Myocyte (in vitro differentiated cells): ENCODE results near the gene STX4. TPM values are rescaled to one million over a fixed set of nuclear protein-coding genes. Genes with fewer than 3 reads are reported as not detected.

ENCODE experiments used
- DNase-seq: peaks from one replicate; pipeline ENCODE4 v3.0.0-alpha.2; 2012; ENCODE audit warnings: low read depth
- polyA plus RNA-seq: library from polyadenylated mRNA; unstranded; fragments of >200 nt; gene quantifications from one replicate; pipeline ENCODE4 v1.2.1, GENCODE V29; 2012; ENCODE audit warnings: missing spikeins
- total RNA-seq: library from RNA; depleted of rRNA; stranded (reverse); fragments of >200 nt; gene quantifications from 2 replicates; pipeline ENCODE4 v1.2.3, GENCODE V29; 2014

STX4 gene
- 47.3 and 51.0 TPM in 2 replicates for total RNA-seq
- polyA plus RNA-seq = 102 TPM

DNA sequence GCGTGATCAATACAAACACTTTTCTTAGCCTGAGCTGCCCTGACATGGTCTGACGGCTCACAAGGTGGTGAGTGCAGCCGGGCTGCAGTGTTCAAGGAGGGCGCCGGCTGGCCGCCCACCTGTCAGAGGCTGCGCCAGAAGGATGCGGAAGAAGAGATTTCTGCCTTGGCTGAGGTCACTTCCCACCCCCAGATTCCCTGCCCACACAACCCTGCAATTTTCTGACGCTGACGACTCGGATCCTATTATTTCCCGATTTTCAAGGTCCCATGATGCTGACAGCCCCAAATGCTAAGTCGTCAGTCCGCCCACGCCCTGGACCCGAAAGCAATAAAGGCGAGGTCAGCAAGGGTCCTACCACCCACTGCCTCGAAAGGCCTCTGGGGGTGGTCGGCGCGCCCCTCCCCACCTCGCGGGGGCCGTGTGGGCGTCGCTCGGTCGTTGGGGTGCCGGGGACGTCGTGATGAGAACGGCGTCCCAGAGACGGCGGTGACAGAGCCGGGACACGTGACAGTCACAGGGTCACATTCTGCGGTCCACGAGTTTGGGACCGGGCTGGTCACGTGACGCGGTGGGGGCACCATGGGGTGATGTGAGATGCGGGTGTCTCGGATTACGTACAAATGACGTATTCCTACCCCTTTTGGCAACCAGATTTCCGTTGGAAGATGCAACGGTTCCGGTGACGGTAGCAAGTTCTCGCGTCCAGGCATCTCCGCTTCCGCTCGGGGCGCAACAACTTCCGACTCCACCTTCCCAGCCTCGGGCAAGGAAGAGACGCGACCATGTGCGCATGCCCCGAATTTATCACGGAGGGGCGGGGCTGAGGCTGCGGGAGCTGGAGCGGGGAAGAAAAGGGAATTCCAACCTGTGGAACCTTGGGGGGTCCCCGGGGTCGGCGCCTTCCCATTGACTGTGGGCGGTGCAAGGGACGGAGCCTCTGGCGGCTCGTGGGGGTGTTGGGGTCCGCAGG, at the start of gene STX4:
Gene STX4, plus strand, starts transcription at position 823 of the 973 bp plus-strand sequence. CDS start 248 bp downstream, outside the sequence.
- DNase-seq = peak; percentile 99

GRCh38 chr16:30983898-30984610, 49.3 kb upstream of the STX4 start:
- no peak for DNase-seq

- peak; percentile 87 for DNase-seq
These were observed 48.5 kb upstream of the STX4 start, which contains the start of gene HSD3B7 for GRCh38 chr16:30984669-30985400. TSS of gene HSD3B7 (plus strand) at chr16:30985207. CDS start at chr16:30985659, 452 bp downstream.

- peak; percentile 96 for DNase-seq
These were observed 47.8 kb upstream of the STX4 start for GRCh38 chr16:30985401-30986128.

DNA sequence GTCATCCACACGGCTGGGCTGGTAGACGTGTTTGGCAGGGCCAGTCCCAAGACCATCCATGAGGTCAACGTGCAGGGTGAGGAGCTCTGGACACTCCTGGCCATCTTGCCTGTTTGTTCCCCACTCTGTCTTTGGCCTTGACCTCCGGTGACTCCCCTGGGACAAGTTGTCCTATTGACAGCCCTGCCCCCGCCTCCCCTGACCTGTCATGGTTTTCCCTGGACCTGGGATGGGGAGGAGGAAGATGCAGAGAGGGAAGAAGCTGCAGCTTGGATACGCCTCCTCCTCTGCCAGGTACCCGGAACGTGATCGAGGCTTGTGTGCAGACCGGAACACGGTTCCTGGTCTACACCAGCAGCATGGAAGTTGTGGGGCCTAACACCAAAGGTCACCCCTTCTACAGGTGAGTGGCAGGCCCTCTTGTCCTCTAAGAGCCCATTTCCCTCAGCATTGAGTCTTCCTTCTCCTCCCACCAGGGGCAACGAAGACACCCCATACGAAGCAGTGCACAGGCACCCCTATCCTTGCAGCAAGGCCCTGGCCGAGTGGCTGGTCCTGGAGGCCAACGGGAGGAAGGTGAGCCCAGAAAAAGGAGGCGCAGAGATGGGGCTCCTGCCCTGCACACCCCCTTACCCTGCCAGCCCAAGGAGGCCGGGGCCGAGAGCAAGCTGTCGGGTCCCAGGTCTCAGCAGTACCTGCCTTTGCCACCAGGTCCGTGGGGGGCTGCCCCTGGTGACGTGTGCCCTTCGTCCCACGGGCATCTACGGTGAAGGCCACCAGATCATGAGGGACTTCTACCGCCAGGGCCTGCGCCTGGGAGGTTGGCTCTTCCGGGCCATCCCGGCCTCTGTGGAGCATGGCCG, 47.0 kb upstream of the STX4 start:
- DNase-seq = no peak

- no peak for DNase-seq
These were observed 45.7 kb upstream of the STX4 start for GRCh38 chr16:30987581-30988190.

- no peak for DNase-seq
These were observed 43.8 kb upstream of the STX4 start for GRCh38 chr16:30989469-30990047.

- no peak for DNase-seq
These were observed 43.3 kb upstream of the STX4 start for GRCh38 chr16:30990105-30990504.

DNA sequence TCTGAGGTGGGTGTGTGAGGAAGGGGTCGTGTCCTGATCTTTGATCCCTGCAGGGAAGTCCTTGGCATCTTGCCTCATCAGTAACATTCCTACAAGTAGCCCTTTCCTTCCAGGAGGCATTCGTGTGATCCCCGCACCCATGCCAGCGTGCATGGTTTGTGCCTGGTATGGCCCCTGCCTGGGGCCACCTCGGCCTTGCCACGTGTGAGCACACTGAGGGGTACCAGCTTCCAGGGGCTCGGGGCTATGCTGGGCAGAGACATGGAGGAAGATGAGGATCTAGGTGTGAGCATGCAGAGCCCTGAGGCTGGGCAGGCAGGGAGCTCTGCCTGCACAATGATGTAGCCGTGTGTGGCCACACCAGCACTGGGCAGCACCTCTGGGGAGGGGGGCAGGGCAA, 42.3 kb upstream of the STX4 start:
- DNase-seq = no peak

DNA sequence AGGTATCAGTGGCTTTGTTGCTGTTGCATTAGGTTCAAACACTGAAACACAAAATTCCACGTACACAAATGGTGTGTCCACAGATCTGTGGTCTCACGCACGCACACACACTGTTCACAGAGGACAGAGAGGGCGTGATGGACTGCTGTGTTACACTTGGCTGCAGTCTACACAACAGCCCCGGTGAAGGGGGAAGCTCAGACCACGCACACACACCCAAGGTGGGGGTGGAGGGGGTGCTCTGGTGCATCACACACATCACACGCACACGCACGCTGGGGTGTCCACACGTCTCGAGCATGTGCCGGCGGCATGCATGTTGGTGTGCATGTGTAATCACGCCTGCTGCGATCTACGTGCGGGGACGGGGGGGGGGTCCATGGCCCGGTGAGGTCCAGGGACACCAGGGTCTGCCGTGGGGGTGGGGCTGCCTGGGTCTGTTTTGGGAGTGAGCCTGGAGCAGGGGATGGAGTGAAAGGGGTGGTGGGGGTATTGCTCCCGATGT, 41.0 kb upstream of the STX4 start:
- no peak for DNase-seq

GRCh38 chr16:30992931-30993816, 40.2 kb upstream of the STX4 start:
- no peak for DNase-seq

- DNase-seq = no peak
These were observed 37.4 kb upstream of the STX4 start for GRCh38 chr16:30995927-30996323.

- no peak for DNase-seq
These were observed 36.9 kb upstream of the STX4 start for GRCh38 chr16:30996324-30996984.

DNA sequence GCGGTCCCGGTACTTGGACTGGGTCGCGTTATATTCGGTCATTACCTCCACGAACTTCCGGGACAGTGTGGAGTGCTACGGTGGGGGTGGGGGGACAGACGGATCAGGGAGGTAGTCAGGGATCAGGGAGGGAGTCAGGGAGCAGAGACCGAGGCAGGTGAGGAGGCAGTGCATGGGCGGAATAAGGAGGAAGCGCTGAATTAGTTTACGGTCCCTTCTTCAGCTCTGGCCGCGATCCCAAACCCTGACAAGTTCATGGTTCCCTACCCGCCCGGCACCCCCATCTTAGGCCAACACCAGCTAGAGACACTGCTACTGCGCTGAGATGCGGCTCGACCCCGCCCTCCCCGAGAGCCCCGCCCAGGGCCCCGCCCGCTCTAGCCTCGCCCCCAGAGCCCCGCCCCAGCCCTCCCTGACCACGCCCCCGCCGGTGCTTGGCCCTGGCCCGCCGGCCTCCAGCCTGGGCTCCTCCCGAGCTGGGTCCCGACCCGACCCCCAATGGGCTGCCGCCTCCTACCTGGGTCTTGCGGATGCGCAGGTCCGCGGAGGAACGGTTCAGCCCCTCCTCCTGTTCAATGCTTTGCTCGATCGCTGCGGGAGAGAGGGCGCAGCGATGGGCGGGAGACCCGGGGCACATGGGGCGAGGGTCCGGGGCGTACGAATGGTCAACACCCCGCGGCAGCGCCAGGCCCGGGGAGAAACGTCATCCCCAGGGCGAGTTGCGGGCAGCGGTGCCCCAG, 36.2 kb upstream of the STX4 start:
- peak; percentile 81 for DNase-seq

- peak; percentile 94 for DNase-seq
These were observed 35.3 kb upstream of the STX4 start for GRCh38 chr16:30997725-30998711.
